ENCODE measurements around the gene FNDC8.

Gene FNDC8

DNA sequence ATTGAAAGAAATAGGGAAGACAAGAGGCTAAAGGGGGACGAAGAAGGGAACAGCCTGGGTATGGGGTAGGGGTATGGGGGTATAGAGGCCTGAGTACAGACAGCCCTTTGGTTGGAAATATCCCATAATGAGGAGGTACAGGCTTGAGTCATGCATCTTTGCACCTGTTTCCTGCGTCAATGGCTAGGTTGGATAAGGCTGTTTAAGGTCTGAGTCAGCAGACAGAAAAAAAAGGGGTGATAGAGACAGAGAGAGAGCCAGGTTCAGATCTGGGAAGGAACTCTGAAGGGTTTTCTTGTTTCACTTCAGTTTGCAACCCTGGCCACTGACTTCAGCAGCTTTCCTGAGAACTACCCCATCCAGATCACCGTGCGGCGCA is 8.5 kb downstream of the FNDC8 start:
- Histone ChIP-seq H3K27me3 (replicated peaks) (no peaks in the 10 kb centered on the region), H3K36me3 (replicated peaks) (peaks cover 39% of the 10 kb centered on the region), H3K4me3 (ENCODE audit: low read depth, low read length) (no peak overlapping the region), H3K27ac (no peak overlapping the region)
- DNase-seq, result no peak
- TF ChIP-seq, protein P1, sequence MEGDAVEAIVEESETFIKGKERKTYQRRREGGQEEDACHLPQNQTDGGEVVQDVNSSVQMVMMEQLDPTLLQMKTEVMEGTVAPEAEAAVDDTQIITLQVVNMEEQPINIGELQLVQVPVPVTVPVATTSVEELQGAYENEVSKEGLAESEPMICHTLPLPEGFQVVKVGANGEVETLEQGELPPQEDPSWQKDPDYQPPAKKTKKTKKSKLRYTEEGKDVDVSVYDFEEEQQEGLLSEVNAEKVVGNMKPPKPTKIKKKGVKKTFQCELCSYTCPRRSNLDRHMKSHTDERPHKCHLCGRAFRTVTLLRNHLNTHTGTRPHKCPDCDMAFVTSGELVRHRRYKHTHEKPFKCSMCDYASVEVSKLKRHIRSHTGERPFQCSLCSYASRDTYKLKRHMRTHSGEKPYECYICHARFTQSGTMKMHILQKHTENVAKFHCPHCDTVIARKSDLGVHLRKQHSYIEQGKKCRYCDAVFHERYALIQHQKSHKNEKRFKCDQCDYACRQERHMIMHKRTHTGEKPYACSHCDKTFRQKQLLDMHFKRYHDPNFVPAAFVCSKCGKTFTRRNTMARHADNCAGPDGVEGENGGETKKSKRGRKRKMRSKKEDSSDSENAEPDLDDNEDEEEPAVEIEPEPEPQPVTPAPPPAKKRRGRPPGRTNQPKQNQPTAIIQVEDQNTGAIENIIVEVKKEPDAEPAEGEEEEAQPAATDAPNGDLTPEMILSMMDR (IDR thresholded peaks at IDR 0.05; ENCODE audit: low read depth, low read length, missing control alignments), result no peak
- in situ Hi-C loops (cut with HindIII; ENCODE audit: low pct_ligation_motif_present, low sequenced_read_pairs), result no loop called here

DNA sequence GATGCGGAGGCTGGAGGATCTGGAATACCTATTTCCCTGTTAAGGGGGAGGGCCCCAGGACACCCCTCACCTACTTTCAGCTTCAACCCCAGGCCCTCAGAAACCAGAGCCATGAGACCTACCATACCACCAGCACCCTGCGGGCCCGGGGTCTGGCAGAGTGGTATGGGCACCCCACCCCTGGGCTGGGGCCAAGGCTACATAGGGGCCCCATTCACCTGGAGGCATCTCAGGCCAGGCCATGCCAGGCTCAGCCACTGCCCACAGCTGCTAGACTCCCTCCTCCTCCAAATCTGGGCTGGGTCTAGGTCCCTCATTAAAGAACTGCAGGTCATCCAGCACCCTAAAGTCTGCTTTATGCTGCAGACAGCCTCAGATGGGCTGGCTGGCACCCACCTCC is 9.0 kb downstream of the FNDC8 start:
- TF ChIP-seq, protein P1 (IDR thresholded peaks at IDR 0.05; ENCODE audit: low read depth, low read length, missing control alignments), result no peak
- no peak overlapping the region for H3K4me3 ChIP-seq (ENCODE audit: low read depth, low read length)
- in situ Hi-C loops (cut with HindIII; ENCODE audit: low pct_ligation_motif_present, low sequenced_read_pairs), result no loop called here
- H3K27ac ChIP-seq, result no peak overlapping the region
- H3K27me3 ChIP-seq (replicated peaks), result no peaks in the 10 kb centered on the region
- no peak for DNase-seq
- H3K36me3 ChIP-seq (replicated peaks), result peaks cover 43% of the 10 kb centered on the region

DNA sequence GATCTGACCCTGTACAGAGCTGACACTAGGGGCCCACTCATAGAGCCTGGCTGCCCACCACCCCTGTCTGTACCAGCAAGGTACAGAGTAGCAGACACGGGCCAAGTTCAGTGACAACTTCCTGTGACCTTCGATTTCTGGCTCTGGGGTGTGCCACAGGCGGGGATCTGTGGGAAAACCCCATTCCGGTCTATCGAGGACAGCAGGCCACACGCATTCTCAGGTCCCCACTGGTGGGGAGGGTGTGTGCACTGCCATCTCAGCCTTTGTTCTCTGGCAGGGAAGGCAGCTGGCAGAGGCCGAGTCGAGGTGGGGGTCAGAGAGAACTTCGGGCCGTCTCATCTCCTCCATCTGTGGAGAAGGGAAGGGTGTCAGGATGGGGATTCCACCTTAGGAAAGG is 10.7 kb downstream of the FNDC8 start:
- Histone ChIP-seq H3K27me3 (replicated peaks) (no peaks in the 10 kb centered on the region), H3K4me3 (ENCODE audit: low read depth, low read length) (no peak overlapping the region), H3K27ac (no peak overlapping the region), H3K36me3 (replicated peaks) (peaks cover 59% of the 10 kb centered on the region)
- in situ Hi-C loops (cut with HindIII; ENCODE audit: low pct_ligation_motif_present, low sequenced_read_pairs), result no loop called here
- TF ChIP-seq, protein P1 (IDR thresholded peaks at IDR 0.05; ENCODE audit: low read depth, low read length, missing control alignments), result no peak
- no peak for DNase-seq

DNA sequence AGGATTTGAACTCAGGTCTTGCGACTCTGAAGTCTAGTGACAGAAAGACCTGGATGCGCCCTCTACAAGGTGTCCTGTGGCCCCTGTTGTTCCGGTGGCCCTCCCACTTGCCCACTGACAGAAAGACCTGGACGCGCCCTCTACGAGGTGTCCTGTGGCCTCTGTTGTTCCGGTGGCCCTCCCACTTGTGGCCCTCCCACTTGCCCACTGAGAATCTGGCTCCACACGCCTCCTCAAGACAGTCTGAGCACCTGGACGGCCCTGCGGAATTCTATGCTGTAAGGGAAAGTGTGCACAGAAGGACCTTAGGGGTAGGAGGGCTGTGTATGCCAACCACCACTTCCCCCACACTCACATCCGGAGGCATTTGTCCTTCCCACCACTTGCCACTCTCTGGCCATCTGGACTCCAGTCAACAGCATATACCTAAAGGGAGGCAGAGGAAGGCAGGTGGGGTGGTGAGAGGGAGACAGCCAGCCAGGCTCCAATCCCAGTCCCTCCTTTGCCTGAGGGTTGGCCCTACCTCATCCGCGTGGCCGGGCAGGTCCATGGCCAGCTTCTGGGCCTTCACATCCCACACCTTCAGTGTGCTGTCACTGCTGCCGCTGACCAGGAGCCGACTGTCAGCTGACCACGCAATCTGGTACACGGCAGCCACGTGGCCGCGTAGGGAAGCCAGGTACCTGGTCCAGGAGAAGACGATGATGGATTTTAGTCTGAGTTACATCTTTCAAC is 11.6 kb downstream of the FNDC8 start:
- Histone ChIP-seq H3K27ac (no peak overlapping the region), H3K4me3 (ENCODE audit: low read depth, low read length) (no peak overlapping the region), H3K36me3 (replicated peaks) (peaks cover 66% of the 10 kb centered on the region), H3K27me3 (replicated peaks) (no peaks in the 10 kb centered on the region)
- no peak for DNase-seq
- in situ Hi-C loops (cut with HindIII; ENCODE audit: low pct_ligation_motif_present, low sequenced_read_pairs), result no loop called here
- TF ChIP-seq, protein P1 (IDR thresholded peaks at IDR 0.05; ENCODE audit: low read depth, low read length, missing control alignments), result no peak

DNA sequence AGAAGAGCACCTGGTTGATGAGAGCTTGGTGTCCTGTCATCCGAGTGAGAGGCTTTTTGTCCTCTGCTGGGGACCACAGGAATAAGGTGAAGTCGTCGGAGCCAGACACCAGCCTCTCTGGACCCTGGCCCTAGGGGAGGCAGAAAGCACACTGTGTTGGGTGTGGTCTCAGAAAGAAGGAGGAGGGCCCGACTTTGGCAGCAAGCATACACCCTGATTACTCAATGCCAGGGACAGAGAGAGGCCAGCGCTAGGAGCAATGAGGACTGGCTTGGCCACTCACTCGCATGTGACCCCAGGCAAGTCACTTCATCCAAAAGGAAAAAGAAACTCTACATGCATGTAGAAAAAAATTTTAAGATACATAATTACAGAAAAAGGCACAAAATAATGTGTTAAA is 13.9 kb downstream of the FNDC8 start:
- Histone ChIP-seq H3K27ac (no peak overlapping the region), H3K27me3 (replicated peaks) (no peaks in the 10 kb centered on the region), H3K4me3 (ENCODE audit: low read depth, low read length) (no peak overlapping the region), H3K36me3 (replicated peaks) (peaks cover 72% of the 10 kb centered on the region)
- DNase-seq, result no peak
- in situ Hi-C loops (cut with HindIII; ENCODE audit: low pct_ligation_motif_present, low sequenced_read_pairs), result no loop called here
- TF ChIP-seq, protein P1 (IDR thresholded peaks at IDR 0.05; ENCODE audit: low read depth, low read length, missing control alignments), result no peak

DNA sequence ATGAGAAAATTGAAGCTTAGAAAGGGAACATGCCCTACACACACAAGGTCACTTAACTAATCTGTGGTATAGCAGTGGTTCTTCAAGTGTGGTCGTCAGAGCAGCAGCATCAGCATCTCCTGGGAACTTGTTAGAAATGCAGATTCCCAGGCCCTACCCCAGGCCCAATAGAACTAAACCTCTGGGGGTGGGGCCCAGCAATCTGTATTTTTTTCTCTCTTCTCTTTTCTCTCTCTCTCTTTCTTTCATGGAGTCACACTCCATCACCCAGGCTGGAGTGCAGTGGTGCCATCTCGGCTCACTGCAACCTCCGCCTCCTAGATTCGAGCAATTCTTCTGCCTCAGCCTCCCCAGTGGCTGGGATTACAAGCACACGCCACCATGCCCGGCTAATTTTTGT is 16.8 kb downstream of the FNDC8 start:
- H3K36me3 ChIP-seq (replicated peaks), result peaks cover 51% of the 10 kb centered on the region

More for the DNA sequence above, 16.8 kb downstream of the FNDC8 start:
- TF ChIP-seq, protein P1 (IDR thresholded peaks at IDR 0.05; ENCODE audit: low read depth, low read length, missing control alignments), result no peak
- no peaks in the 10 kb centered on the region for H3K27me3 ChIP-seq (replicated peaks)
- H3K27ac ChIP-seq, result no peak overlapping the region
- no peak for DNase-seq
- H3K4me3 ChIP-seq (ENCODE audit: low read depth, low read length), result no peak overlapping the region
- in situ Hi-C loops (cut with HindIII; ENCODE audit: low pct_ligation_motif_present, low sequenced_read_pairs), result no loop called here

Data from brain microvascular endothelial cell (primary cell).